ENCODE data around the gene TMBIM4. TPM values are rescaled to one million over a fixed set of nuclear protein-coding genes. Genes with fewer than 3 reads are reported as not detected.

The TMBIM4 gene
- total RNA-seq, 4 donors from 2014 or later, result 66.4 to 108 (median 83.7) TPM

DNA sequence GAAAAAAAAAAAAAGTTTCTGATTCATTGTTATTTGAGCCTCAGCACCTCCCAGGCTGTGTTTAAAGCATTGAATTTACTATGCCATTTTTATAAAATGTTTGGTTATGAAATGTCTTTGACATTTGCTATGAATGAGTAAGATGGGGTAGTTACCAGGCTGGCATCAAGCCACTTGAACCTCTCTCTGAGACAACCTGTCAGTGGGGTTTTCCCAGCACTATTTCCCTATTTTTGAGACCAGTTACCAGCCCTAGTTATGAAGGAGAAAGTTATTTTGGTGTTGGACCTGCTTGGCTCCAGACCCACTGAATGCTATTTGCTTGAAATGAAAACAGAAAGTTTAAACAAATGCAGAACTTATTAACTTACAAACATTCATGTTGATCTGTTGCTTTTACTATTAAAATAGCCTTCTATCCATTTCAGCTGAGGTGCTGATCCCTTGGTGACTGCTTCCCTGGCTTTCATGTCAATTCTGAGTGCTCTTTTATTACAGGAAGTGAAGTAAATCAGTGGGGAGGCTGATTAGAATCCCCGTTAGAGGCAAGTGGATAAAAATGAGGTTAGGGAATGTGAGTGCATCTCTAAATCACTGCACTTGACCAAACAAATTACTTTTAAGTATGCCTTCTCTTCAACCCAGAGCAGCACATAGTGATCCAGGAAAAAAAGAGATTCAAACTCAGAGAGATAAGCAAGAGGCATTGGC is 77.1 kb downstream of the TMBIM4 start:
- H3K4me3 ChIP-seq (ENCODE audit: low read depth, poor library complexity, severe bottlenecking), result no peak overlapping the region
- no peak for TF ChIP-seq POLR2A (IDR thresholded peaks at IDR 0.05)
- TF ChIP-seq, protein P1, sequence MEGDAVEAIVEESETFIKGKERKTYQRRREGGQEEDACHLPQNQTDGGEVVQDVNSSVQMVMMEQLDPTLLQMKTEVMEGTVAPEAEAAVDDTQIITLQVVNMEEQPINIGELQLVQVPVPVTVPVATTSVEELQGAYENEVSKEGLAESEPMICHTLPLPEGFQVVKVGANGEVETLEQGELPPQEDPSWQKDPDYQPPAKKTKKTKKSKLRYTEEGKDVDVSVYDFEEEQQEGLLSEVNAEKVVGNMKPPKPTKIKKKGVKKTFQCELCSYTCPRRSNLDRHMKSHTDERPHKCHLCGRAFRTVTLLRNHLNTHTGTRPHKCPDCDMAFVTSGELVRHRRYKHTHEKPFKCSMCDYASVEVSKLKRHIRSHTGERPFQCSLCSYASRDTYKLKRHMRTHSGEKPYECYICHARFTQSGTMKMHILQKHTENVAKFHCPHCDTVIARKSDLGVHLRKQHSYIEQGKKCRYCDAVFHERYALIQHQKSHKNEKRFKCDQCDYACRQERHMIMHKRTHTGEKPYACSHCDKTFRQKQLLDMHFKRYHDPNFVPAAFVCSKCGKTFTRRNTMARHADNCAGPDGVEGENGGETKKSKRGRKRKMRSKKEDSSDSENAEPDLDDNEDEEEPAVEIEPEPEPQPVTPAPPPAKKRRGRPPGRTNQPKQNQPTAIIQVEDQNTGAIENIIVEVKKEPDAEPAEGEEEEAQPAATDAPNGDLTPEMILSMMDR (IDR thresholded peaks at IDR 0.05), result no peak
- no peak for DNase-seq (ENCODE audit: low spot score in 2 of 2)
- intact Hi-C loops (cut with DNase I; ENCODE audit: low total_unique reads), result no loop called here
- 0 to 6% methylated on average over 1 of the region's 1 CpG for WGBS, 2 donors

DNA sequence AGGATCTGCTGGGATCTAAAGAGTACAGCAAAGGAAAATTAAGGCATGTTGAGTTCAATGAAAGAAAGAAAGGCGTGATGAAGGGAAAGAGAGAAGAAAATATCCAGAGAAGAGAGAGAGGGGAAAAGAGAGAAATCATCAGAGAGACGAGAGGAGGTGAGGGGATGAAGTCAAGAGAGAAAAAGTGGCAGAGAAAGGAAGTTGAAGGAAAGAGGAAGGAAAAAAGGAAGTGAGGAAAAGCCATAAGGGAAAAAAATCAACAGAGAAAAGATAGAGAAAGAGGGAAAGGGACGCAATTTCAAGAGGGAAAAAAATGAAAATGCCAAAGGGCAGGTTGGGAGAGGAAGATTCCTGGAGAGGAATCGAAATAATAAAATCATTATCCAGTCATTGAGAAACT is 79.6 kb downstream of the TMBIM4 start:
- H3K4me3 ChIP-seq (ENCODE audit: low read depth, poor library complexity, severe bottlenecking), result no peak overlapping the region
- DNase-seq (ENCODE audit: low spot score in 2 of 2), result no peak
- 75 to 81% methylated on average over 4 of the region's 4 CpGs for WGBS, 2 donors
- no peak for TF ChIP-seq POLR2A (IDR thresholded peaks at IDR 0.05)
- TF ChIP-seq, protein P1 (IDR thresholded peaks at IDR 0.05), result no peak
- intact Hi-C loops (cut with DNase I; ENCODE audit: low total_unique reads), result no loop called here

DNA sequence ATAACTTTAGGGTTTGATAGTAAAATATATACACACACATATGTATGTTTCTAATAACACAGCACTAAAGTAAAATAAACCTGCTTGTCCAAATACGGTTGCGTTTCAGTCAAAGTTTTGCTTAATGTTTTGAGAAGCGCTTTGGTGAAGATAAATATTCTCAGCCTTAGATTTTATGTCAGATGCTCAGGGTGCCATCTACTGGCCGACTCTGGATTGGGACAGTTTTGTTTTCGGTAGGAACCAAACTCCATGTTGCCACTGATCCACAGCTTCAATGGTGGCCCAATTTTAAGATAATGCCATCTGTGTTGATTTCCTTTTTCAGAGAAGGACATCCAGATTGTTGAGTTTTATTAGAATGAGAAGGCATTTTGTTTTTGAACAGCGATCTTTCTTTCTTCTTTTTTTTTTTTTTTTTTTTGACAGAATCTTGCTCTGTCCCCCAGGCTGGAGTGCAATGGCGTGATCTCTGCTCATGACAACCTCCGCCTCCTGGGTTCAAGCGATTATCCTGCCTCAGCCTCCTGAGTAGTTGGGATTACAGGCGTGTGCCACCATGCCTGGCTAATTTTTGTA is 82.3 kb downstream of the TMBIM4 start:
- 27 to 30% methylated on average over 10 of the region's 10 CpGs for WGBS, 2 donors
- intact Hi-C loops (cut with DNase I; ENCODE audit: low total_unique reads), result no loop called here
- no peak for TF ChIP-seq POLR2A (IDR thresholded peaks at IDR 0.05)
- TF ChIP-seq, protein P1 (IDR thresholded peaks at IDR 0.05), result peak in 1 of 3 donors; percentile 33
- H3K4me3 ChIP-seq (ENCODE audit: low read depth, poor library complexity, severe bottlenecking), result no peak overlapping the region
- DNase-seq (ENCODE audit: low spot score in 2 of 2), result peak; percentile 51 to 89

DNA sequence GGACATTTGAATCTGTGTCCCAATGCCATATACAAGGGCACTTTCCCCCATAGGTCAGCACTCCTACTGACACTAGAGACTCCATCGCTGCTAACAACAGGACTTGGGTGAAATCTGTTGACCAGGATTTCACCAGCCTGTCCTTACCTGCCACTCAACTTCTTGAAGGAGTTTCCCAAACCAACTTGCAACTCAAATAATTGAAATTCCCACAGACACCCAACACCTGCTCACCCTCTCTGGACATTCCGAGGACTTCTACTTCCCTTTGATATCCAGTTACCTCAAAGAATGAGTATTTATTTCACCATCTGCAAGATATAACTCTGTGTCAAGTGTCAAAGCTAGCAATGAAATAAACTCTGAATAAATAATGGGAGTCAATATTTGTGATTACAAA is 83.8 kb downstream of the TMBIM4 start:
- intact Hi-C loops (cut with DNase I; ENCODE audit: low total_unique reads), result no loop called here
- H3K4me3 ChIP-seq (ENCODE audit: low read depth, poor library complexity, severe bottlenecking), result no peak overlapping the region
- no peak for DNase-seq (ENCODE audit: low spot score in 2 of 2)
- no peak for TF ChIP-seq POLR2A (IDR thresholded peaks at IDR 0.05)
- TF ChIP-seq, protein P1 (IDR thresholded peaks at IDR 0.05), result no peak
- WGBS, 2 donors, result 82 to 96% methylated on average over 2 of the region's 2 CpGs

Other genes starting within 250 kb of the TMBIM4 start
- gene LLPH, start 39.2 kb downstream of the TMBIM4 start, total RNA-seq, result 1 to 10 TPM; 1.3 to 6.0 (median 4.6) TPM
- 1 to 10 TPM; 2.3 to 9.4 (median 5.5) TPM for gene IRAK3, start 19.2 kb upstream of the TMBIM4 start, total RNA-seq
- 1 to 10 TPM; 1.6 to 4.6 (median 3.0) TPM for gene HELB, start 132.5 kb upstream of the TMBIM4 start, total RNA-seq

Measured in lower leg skin (tissue), 4 donors.